Mesenteric fat pad (tissue), 1 donor: ENCODE data around the gene AMY1A. TPM values are rescaled to one million over a fixed set of nuclear protein-coding genes. Genes with fewer than 3 reads are reported as not detected.
"Not testable (repeated sequence)": the region's sequence is repeated elsewhere in the genome, so short reads cannot be mapped to it uniquely, and the experiment has no call there.

Experiments used
- DNase-seq: peaks from one replicate; pipeline ENCODE4 v3.0.0-alpha.2; 2020; ENCODE audit warnings: low spot score
- long read RNA-seq: library from polyadenylated mRNA; unstranded; transcript quantifications from one replicate; pipeline ENCODE4 v2.0.0, GENCODE V29; 2020
- total RNA-seq: library from RNA; stranded (reverse); fragmentation: NEBNext Ultra II Directional; extraction: Animal tissue kit (Norgen Biotek cat#: 25700); gene quantifications from one replicate; pipeline ENCODE4 v1.2.1, GENCODE V29; 2021
- donor health status: DM: yes; HTN: yes; CAD: no.

Gene AMY1A
- not detected for total RNA-seq
- long read RNA-seq, result 0 reads

GRCh38 chr1:103655460-103655859 lies at the start of gene AMY1A:
AMY1A (plus strand) TSS chr1:103655760; CDS start chr1:103656331, 571 bp downstream.
- not testable (repeated sequence) for DNase-seq

GRCh38 chr1:103616362-103616761 lies 39.2 kb upstream of the AMY1A start:
- no peak for DNase-seq

- not testable (repeated sequence) for DNase-seq
These were observed 38.5 kb upstream of the AMY1A start, which contains the start of gene AMY2A for GRCh38 chr1:103616994-103617477. AMY2A (plus strand) TSS chr1:103617427; CDS start chr1:103617441, 14 bp downstream.

- DNase-seq, result not testable (repeated sequence)
These were observed 28.1 kb upstream of the AMY1A start for GRCh38 chr1:103627436-103627835.

GRCh38 chr1:103641194-103641593 lies 14.4 kb upstream of the AMY1A start:
- DNase-seq, result not testable (repeated sequence)

GRCh38 chr1:103643908-103644307 lies 11.7 kb upstream of the AMY1A start:
- not testable (repeated sequence) for DNase-seq

- not testable (repeated sequence) for DNase-seq
These were observed 5.3 kb upstream of the AMY1A start for GRCh38 chr1:103650305-103650704.

- not testable (repeated sequence) for DNase-seq
These were observed 4.7 kb upstream of the AMY1A start for GRCh38 chr1:103650889-103651288.

GRCh38 chr1:103654133-103654532 lies 1.4 kb upstream of the AMY1A start:
- not testable (repeated sequence) for DNase-seq

GRCh38 chr1:103676335-103676734 lies 20.8 kb downstream of the AMY1A start:
- DNase-seq, result not testable (repeated sequence)

- DNase-seq, result not testable (repeated sequence)
These were observed 40.5 kb downstream of the AMY1A start, which contains the start of gene AMY1B for GRCh38 chr1:103696110-103696509. AMY1B (minus strand) TSS chr1:103696210; CDS start chr1:103695639, 571 bp downstream.

GRCh38 chr1:103697430-103697829 lies 41.9 kb downstream of the AMY1A start:
- DNase-seq, result not testable (repeated sequence)

GRCh38 chr1:103700669-103701068 lies 45.1 kb downstream of the AMY1A start:
- not testable (repeated sequence) for DNase-seq

- DNase-seq, result not testable (repeated sequence)
These were observed 45.7 kb downstream of the AMY1A start for GRCh38 chr1:103701256-103701655.

GRCh38 chr1:103707670-103708069 lies 52.1 kb downstream of the AMY1A start:
- not testable (repeated sequence) for DNase-seq

GRCh38 chr1:103710381-103710780 lies 54.8 kb downstream of the AMY1A start:
- not testable (repeated sequence) for DNase-seq

Other genes starting within 250 kb of the AMY1A start
- 15.2 TPM for gene RNPC3, start 130.1 kb upstream of the AMY1A start, total RNA-seq
- 15.8 TPM for gene AMY2B, start 84.2 kb upstream of the AMY1A start, total RNA-seq
- 2.7 TPM for gene AMY2A, start 38.3 kb upstream of the AMY1A start, total RNA-seq
- not detected for gene AMY1B, start 40.5 kb downstream of the AMY1A start, total RNA-seq
- gene AMY1C, start 94.1 kb downstream of the AMY1A start, total RNA-seq, result not detected